HG03354 (cell line): ENCODE data around the gene SERTAD3.
"Not testable (repeated sequence)": the region's sequence is repeated elsewhere in the genome, so short reads cannot be mapped to it uniquely, and the experiment has no call there.

Source experiments
- ATAC-seq: cut with Tn5 transposase; IDR thresholded peaks from one replicate; pipeline ENCODE4 v1.9.1; 2021; ENCODE audit warnings: mild to moderate bottlenecking; ENCODE audit not compliant: unreplicated experiment, poor library complexity, severe bottlenecking

SERTAD3 gene

GRCh38 chr19:40413291-40413845 is 30.8 kb downstream of the SERTAD3 start, which contains the start of gene PRX:
Gene PRX, minus strand, starts transcription at chr19:40413378. Its CDS starts 5,446 bp downstream, at chr19:40407932.
- no peak for ATAC-seq

- no peak for ATAC-seq
Observed at GRCh38 chr19:40412866-40413265, 31.3 kb downstream of the SERTAD3 start.

- no peak for ATAC-seq
Observed at GRCh38 chr19:40411958-40412499, 32.1 kb downstream of the SERTAD3 start.

GRCh38 chr19:40411125-40411842 is 32.9 kb downstream of the SERTAD3 start:
- ATAC-seq: no peak

GRCh38 chr19:40410030-40410389 is 34.1 kb downstream of the SERTAD3 start:
- ATAC-seq: no peak

GRCh38 chr19:40408598-40408925 is 35.6 kb downstream of the SERTAD3 start:
- ATAC-seq: not testable (repeated sequence)

- ATAC-seq: no peak
Observed at GRCh38 chr19:40407714-40408597, 36.2 kb downstream of the SERTAD3 start.

GRCh38 chr19:40403262-40403984 is 40.7 kb downstream of the SERTAD3 start:
- peak; percentile 82 for ATAC-seq

GRCh38 chr19:40400559-40400958 is 43.6 kb downstream of the SERTAD3 start:
- ATAC-seq: no peak

GRCh38 chr19:40398417-40399131 is 45.6 kb downstream of the SERTAD3 start:
- ATAC-seq: no peak

- ATAC-seq: no peak
Observed at GRCh38 chr19:40397568-40397906, 46.6 kb downstream of the SERTAD3 start.

- ATAC-seq: no peak
Observed at GRCh38 chr19:40396886-40397567, 47.1 kb downstream of the SERTAD3 start.

- no peak for ATAC-seq
Observed at GRCh38 chr19:40395956-40396355, 48.2 kb downstream of the SERTAD3 start.

GRCh38 chr19:40394816-40395210 is 49.3 kb downstream of the SERTAD3 start:
- no peak for ATAC-seq

GRCh38 chr19:40393894-40394815 is 50.0 kb downstream of the SERTAD3 start:
- no peak for ATAC-seq

- no peak for ATAC-seq
Observed at GRCh38 chr19:40392894-40393517, 51.1 kb downstream of the SERTAD3 start.

GRCh38 chr19:40392123-40392522 is 52.0 kb downstream of the SERTAD3 start:
- ATAC-seq: no peak
